ENCODE measurements around the gene ANKFN1.
"Not testable (repeated sequence)": the region's sequence is repeated elsewhere in the genome, so short reads cannot be mapped to it uniquely, and the experiment has no call there.

Gene ANKFN1

GRCh38 chr17:56359518-56359917 lies 206.2 kb downstream of the ANKFN1 start:
- no peak for DNase-seq

GRCh38 chr17:56367366-56367765 lies 214.1 kb downstream of the ANKFN1 start:
- no peak for DNase-seq

- DNase-seq, result no peak
Measured at GRCh38 chr17:56373981-56374833, 220.9 kb downstream of the ANKFN1 start.

- DNase-seq, result no peak
Measured at GRCh38 chr17:56389356-56389755, 236.1 kb downstream of the ANKFN1 start.

- no peak for DNase-seq
Measured at GRCh38 chr17:56392321-56392720, 239.0 kb downstream of the ANKFN1 start.

- DNase-seq, result no peak
Measured at GRCh38 chr17:56393156-56393555, 239.9 kb downstream of the ANKFN1 start.

- no peak for DNase-seq
Measured at GRCh38 chr17:56395787-56396186, 242.5 kb downstream of the ANKFN1 start.

- DNase-seq, result no peak
Measured at GRCh38 chr17:56407086-56407485, 253.8 kb downstream of the ANKFN1 start.

GRCh38 chr17:56412356-56412755 lies 259.1 kb downstream of the ANKFN1 start:
- DNase-seq, result not testable (repeated sequence)

GRCh38 chr17:56416682-56417351 lies 263.5 kb downstream of the ANKFN1 start:
- no peak for DNase-seq

GRCh38 chr17:56424005-56424404 lies 270.7 kb downstream of the ANKFN1 start:
- DNase-seq, result no peak

- no peak for DNase-seq
Measured at GRCh38 chr17:56424543-56425044, 271.3 kb downstream of the ANKFN1 start.

GRCh38 chr17:56425483-56425882 lies 272.2 kb downstream of the ANKFN1 start:
- no peak for DNase-seq

GRCh38 chr17:56426901-56427300 lies 273.6 kb downstream of the ANKFN1 start:
- DNase-seq, result no peak

GRCh38 chr17:56431736-56432135 lies 278.5 kb downstream of the ANKFN1 start:
- DNase-seq, result no peak

GRCh38 chr17:56432443-56432842 lies 279.2 kb downstream of the ANKFN1 start:
- no peak for DNase-seq

GRCh38 chr17:56434610-56435009 lies 281.3 kb downstream of the ANKFN1 start:
- no peak for DNase-seq

- no peak for DNase-seq
Measured at GRCh38 chr17:56436142-56436541, 282.9 kb downstream of the ANKFN1 start.

- DNase-seq, result peak; percentile 31
Measured at GRCh38 chr17:56440419-56440818, 287.1 kb downstream of the ANKFN1 start.

- DNase-seq, result no peak
Measured at GRCh38 chr17:56441308-56441707, 288.0 kb downstream of the ANKFN1 start.

GRCh38 chr17:56445692-56446411 lies 292.6 kb downstream of the ANKFN1 start:
- DNase-seq, result no peak

- DNase-seq, result no peak
Measured at GRCh38 chr17:56447171-56447570, 293.9 kb downstream of the ANKFN1 start.

- no peak for DNase-seq
Measured at GRCh38 chr17:56448371-56448770, 295.1 kb downstream of the ANKFN1 start.
